Right forelimb (tissue), 1 donor: ENCODE data around the gene ASB18.

Experiments used
- DNase-seq: peaks from one replicate; pipeline ENCODE4 v3.0.0-alpha.2; 2018

The ASB18 gene

DNA sequence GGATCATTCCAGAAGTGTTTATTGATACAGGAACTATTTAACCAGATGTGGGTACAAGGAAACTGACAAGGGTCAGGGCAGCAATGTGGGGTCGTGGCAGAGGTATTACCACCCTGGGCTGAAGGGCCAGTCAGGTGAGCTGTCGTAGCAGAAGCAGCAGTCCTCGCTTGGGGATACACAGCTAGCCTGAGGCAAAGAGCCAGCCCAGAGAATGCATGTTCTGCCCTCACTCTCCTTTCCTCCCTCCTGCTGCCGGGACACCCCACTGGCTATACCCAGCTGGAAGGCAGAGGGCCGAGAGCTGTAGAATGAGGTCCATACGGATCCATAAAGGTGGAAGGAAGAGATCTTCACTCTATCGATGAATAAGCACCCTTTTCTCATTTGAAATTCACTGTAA, 63.8 kb downstream of the ASB18 start:
- no peak for DNase-seq

DNA sequence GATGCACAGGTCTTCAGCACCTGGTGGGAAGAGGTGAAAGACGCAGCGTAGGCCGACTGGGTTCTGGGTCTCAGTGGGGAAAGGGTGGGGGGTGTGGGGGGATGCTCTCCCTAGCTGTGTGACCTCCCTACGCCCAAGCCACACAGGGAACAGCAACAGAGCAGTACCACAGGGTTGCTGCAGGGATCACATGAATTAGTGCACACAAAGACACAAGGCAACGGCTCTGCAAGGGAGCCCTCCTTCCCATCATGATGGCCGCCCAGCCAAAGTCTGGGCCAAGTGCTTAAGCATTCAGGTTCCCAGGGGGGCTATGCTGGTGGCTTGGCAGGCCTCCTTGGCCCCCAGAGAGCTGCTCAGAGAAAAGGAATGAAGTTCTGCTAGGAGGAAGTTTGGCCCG, 67.8 kb downstream of the ASB18 start:
- DNase-seq, result no peak

DNA sequence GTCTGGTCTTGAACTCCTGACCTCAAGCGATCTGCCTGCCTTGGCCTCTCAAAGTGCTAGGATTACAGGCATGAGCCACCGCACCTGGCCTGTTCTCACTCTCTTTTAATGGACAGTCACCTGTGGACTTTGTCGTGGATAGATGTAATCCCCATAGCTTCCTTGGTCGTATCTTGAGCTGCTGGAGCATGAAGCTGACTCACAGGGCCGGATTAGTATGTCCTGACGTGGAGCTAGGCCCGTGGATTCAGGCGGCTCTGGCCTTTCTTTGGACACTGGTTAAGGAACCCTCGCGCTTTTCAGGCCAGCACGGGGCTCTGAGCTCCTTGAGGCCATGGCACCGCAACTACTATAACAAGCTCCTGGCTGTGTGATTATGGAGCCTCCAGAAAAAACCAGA, 68.5 kb downstream of the ASB18 start:
- no peak for DNase-seq

DNA sequence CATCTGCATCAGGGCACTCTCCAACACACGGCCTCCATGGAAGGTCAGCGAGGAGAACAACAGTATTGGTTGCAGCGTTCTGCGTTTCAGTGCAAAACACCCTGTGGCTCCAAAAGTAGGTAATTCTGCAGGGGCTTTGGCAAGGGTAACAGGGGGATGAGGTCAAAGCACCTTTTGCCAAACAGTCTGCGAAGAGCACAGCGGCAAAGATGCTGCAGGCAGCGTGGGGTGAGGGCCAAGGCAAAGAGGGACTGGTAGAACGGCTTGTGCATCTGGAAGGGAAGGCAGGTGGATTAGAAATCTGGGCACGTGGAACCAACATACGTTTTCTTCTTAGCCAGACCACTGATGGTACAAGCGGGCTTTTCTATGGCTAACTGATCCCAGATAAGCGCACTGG, 69.4 kb downstream of the ASB18 start:
- DNase-seq, result no peak

DNA sequence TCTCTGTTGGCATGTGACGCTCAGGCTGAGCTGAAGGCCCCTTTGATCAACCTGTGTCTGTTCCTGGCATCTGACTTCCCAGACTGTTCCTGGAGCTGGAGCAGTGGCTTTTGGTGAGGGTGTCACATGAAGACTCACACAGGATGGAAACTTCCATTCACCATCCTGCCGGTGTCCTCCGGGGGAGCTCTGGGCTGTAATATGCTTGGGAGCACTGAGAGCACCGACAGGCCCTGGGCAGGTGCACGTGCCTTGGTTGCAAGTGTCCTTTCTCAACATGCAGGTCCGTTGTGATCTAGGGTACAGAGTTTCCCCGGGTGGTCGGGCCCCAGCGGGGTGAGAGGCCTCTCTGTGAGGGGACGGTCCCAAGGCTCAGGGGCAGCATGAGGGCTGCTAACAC, 71.2 kb downstream of the ASB18 start:
- DNase-seq, result no peak

DNA sequence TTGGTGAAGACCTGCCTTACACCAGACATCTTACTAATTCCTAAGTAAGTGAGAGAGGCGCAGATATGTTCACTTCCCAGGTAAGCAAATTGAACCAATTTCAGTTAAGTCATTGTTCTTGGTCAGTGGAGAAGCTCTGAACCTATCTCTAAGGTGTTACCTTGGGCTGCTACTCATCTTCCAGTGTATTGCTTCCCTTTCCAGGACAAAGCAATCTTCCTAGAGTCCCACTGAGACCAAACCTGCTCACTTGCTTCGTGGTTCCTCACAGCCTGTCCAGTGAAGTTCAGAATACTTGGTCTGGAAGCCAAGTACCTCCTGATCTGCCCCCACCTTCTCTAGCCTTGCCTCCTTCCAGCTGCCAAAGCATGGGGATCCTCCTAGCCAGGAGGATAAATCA, 73.5 kb downstream of the ASB18 start:
- DNase-seq, result no peak

DNA sequence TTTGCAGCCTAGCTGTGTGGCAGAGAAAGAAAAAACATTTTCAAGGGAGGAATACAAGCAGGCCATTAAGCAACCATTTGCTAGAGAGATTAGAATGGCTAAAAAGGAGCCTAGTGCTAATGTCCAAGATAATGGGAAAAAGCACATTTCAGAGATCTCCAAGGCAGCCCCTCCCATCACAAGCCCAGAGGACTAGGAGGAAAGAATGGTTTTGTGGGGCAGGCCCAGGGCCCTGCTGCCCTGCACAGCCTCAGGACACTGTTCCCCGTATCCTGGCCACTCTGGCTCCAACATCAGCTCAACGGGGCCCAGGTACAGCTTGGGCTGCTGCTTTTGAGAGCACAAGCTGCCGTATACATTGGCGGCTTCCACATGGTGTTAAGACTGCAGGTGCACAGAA, 79.5 kb downstream of the ASB18 start:
- no peak for DNase-seq

DNA sequence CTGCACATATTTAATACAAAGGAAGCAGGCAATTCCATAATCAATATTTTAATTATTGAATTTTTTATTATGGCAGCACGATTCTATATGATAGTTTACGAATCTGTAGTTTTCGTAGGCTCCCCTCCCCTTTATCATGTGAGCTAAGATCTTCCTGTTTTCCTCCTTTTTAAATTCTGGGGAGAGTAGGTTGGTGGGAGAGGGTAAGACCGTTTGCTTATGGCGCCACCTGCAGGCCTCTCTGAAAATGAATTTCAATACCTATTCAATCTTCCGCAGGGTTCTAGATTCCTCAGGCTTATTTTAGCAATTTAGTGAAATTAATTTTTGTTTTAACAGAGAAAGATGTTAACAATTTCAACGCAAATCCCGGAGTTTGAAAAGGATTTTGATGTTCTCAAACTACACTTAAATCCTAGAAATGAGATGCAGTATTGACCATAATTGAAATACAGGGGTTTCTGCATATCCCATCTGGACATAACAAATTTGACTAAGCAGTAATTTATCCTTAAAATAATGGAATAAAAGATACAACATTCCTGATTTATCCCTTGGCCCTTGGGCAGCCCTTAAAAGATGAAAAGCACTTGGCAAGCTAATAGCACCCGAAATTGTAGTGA, 83.3 kb downstream of the ASB18 start:
- no peak for DNase-seq

DNA sequence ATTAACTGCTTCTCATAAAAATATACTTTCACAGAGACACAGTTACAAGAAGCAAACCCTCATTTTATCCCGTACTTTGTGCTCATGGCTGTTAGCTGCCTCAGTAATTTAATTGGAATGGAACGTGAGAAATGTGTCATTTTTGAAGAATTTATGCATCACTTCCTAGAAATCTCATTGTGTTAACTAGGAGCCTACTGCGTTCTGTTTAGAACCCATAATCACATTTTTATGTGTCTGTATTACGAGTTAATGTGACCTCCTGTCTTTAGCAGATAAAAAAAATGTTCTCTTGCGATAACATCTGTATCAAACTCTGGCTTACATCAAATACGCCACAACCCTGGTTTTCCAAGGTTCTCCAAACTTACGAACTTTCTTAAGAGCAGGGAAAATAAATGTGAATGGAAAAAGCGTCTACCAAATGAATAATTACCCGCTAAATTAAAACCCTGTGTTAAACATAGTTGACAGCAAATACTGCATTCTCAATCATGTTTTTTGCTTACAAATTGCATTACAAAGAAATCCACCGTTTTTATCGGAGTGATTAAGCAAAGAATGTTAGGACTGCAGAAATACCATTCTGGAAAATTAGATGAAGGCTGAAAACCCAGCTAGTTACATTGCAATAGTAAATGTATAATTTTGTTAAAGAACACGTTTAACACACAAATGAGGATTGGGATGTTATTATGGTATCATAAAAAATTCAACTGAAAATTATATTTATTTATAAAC, 84.0 kb downstream of the ASB18 start:
- no peak for DNase-seq

DNA sequence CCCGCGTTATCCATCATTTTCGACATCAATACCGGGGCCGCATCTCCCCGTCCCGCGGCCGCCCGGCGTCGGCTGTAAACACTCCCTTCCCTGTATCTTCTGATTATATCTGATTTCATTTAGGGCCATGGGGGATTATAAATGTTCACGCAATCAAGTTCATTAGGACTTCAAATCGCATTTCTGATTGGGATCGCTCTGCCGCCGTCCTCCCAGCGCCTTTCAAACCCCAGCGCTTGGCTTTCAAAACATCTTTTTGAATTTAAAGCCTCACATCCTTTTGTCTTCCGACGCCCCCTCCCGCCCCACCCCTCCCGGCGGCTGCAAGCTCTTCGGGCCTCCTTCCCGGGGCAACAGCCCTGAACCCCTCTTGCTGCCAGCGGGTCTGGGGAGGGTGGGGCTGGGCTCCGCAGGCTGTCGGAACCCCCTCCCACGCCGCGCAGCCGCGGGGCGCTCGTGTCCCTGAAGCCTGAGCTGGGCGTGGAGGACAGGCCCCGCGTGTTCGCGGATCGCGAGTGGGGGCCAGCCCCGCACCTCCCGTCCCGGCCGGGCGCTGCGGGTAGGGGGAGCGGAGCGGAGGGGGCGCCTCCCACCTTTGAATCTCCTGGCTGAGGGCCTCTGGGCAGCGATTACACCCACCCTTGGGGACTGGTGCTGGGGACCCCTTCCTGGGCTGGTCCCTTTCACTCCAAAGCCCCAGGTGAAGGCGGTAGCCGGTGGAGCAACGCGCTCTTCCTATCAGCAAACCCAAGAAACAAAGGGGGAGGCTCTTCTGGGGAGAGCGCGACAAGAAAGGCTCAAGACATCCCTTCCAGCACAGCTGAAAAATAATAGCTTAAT, 84.8 kb downstream of the ASB18 start:
- DNase-seq, result no peak

DNA sequence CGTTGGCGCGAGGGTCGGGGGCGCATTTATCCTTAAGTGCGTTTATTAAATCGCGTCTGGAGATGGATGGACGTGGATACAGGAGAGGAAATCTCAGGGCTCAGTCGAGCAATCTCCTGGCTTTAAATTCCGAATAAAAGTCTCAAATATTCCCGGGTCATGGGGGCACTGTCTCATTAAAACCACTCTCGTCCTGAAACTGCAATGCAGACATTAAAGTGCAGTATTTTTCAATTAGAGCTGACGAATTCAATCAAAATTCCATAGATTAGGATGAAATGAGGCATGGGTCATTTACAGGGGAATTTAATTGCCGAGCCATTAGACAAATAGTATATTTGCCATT, 85.3 kb downstream of the ASB18 start:
- no peak for DNase-seq

DNA sequence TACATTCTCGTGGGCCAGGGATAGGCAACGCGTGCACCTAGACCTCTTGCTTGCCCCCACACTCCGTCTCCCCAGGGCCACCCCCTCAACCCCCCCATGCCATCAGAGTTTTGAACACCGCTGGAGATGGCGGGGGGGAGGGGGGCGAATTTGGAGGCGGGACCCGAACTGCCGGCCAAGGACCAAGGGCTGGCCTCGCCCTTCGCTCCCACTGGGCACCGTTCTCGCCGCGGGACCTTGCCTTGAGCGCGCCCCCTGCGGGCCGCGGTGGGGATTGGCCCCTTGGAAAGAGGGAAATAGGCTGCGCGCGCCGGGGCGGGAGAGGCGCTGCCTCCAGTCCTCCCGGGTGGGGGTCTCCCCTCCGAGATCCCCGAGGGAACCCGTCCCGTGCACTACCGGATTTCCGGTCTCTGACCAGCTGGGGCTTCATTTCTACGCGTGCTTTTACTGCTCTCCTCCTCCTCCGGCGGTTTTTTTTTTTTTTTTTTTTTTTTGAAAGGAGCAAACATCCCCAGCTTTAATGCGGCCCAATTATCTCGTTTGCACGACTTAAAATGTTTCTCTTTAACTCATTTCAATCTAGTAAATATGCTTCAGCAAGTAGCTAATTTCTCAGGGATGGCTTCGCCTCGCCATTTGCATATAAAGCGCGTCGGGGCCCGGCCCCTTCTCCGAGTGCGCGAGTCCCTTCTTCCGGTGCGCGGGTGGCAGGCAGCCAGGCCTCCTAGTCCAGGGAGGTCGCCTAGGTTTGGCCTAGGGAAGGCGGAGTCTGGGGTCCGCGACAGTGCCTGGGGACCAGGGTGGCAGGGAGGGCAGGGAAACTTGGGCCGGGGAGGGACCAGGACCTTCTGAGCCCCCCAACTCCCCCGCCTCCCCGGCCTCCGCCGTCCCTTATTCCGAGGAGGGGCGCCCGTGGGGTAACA, 86.0 kb downstream of the ASB18 start:
- no peak for DNase-seq

DNA sequence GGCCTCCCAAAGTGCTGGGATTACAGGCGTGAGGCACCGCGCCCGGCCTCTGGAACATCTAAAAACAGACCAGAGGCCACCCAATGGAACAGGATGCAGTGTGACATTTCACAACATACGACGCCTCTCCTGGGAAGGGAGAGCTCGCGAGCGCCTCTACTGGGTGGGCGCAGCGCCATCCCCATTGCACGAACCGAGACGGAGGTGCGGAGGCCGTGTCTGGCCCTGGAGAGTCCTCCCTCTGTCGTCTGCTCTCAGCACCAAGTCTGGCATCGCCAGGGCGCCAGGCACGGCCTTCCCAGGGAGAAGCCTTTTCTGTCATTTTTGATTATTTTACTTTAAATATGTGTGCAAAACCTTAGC, 86.6 kb downstream of the ASB18 start:
- no peak for DNase-seq

DNA sequence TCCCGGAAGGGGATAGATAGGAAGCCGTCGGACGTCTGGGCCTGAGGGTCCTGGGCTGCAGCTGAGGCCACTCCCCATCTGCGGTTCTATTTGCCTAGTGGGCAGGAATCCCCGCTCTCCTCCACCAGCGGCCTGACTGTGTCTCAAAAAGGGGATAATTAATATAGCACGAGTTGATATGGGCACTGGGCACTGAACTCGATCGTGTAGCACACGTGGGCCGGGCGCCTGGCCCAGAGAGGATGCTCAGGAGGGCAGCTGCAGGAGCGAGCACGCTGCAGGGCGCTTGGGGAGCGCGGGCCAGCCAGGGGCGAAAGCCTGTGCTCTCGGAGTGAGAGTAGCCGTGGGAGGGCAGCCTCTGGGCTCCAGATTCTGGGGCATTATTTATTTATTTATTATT, 87.3 kb downstream of the ASB18 start:
- no peak for DNase-seq

DNA sequence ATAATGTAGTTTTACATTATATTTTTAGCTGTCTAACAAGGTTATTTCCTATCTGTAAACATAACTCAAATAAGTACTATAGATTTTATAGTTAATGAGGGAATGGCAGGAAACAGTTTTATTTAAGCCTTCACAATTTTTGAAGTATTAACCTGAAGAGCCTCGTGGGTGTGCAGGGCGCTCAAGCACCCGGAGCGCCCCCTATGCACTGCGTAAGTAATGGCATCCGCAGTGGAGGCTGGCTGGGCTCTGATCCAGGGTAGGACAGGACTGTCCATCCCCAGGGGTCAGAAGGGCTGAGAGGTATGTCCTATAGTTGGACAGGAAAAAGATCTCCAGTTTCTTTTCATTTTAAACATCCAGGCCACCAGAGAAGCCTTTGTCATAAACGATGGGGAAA, 87.8 kb downstream of the ASB18 start:
- DNase-seq, result no peak

DNA sequence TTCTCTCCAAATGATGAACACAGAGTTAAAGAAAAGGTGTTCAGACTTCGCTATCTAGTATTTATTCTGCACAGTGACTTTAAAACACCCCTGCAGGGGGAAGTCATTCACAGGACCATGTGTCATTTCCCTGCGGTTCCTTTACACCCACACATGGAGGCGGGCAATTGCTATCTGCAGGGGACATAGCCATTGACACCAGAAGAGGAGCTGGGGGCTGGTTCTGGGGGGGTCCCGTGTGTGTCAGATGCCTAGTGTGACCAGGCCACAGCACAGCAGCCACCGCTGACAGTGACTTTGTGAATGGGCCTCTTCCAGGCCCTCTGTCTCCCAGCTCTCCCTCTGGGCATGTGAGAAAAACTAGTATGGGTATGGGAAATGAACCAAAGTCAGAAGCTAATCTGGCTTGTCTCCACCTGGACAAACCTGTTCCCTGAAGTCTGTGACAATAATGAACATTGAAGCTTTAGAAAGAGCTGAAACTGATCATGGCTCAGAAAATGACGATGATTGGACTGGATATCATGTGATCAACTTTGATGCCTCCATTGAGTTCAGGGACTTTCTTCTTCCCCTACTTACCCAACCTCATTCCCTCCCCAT, 88.6 kb downstream of the ASB18 start:
- DNase-seq, result no peak

DNA sequence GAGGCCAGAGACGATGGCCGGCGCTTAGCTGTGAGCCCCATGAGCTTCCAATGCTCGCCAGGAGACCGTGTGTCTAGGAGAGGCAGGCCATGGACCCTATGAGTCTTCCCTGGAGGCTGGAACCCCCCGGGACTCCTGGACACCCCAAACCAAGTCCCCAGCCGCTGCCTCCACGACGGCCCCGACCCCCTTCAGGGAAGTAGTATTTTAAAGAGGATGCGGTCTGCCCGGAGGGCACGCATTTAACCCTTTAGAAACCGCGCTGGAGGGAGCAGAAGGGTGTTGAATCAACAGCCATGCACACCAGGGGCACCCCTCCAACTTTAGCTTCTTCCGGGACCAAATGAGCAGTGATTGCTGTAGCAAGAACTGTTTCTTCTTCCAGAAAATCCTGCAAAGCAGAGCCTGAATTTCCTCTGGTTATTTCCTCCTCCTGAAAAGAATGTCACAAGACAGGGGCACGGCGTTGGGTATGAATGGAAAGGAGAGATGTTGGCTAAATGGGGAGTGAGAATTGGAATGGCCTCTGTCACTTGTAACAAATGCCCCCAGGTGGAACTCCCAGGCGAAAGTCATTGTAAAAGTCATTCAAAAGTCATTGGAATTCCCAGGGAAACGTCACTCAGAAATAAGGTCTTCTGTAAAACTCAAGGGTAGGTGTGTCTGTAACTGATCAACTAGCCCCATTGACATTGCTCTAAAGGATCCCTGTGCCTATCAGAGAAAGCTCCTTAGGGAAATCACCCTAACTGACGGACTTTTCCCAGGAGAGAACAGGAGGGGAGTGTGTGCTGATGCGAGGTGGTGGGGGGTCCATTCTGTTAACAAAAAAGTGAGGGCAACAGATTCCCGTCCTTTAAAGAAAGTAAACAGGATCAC, 90.2 kb downstream of the ASB18 start:
- DNase-seq, result no peak

DNA sequence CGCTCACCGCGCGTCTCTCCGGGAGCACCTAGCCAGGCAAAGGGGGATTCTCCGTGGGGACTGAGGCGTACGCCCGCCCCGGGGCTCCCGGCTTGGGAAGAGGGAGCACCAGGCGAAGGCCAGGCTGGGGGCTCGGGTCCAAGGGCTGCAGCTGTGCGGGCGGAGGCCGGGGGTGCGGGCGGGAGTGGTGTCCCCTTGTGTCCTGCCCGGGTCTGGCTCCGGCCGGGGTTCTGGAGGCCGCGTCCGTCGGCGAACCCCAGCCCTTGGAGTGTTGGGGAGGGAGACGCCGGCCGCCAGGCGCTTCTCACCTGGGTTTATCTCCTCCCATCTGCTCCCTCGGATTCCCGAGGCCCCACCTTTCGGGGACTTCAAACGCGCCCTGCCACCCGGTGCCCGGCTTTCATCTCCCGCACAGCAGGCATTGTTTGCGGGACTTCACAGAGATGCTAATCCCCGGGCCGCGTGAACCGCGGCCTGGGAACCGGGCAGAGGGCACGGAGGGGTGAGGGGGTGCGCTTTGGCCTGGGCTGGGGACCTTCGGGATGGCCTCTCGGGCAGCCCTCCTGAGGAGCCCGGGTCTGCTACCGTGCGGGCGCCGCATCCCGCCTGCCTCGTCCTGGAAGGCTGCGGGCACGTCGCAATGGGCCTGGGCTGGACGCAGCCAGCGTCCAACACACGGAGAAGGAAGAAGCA, 91.0 kb downstream of the ASB18 start:
- no peak for DNase-seq

DNA sequence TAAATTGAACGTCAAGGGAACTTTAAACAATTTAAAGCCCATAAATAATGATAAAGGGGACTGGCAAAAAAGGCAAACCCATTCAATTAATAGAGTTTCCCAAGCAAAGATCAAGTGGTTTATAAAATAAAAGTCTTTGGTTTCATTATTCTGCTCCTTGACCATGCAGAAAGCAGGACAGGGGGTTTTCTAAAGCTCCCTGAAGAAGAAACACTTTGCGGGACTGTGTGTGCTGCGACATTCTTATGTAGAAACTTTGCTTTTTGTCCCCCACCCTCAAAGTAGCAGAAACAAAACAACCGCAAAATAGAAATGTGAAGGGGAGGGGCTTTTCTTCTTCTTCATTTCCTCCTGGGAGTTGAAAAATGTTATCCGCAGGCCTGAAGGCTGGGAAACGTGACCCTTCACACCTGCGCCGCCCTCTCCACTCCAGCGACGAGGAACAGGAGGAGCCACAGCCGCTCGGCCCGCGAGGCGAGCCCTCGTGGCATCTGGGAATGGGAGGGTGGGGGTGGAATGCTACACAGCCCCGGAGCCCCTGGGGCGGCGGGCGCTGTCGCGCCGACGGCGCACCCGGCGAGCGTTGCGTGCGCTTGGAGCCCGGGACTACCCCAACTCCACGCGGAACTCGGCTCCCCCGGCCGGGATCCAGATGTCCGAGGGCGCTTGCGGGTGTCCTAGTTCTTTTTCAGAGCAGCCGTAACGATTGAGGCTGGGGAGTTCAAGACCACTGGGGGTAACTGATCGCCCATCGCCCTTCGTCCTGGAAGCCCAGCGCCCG, 91.8 kb downstream of the ASB18 start:
- DNase-seq, result no peak

DNA sequence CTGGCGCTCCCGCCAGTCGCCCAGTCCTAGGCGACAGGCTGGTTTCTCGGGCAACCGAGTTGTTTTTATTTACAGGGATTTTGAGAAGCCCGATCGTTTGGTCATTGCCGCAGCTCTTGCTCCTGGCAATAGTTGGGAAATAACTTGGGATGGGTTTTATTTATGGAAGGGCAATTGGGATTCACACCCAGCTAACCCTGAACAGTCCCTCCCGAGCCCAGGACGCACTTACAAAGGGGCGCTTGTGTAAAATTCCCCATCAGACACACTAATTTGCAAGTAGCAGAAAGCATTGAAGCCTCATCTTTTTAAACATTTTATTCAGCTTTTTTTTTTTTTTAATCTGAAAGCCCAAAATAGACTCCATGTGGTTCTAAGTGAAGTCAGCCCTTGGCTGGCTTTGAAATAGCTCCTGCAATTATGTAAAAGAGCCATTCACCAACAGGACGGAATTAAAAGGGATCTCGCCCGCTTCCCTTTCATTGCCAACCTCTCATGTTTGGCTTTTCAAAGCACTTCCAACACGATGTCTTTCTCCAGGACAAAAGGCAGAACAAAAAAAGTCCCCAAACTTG, 92.4 kb downstream of the ASB18 start:
- DNase-seq, result no peak
